Inflammatory macrophage treated with lipopolysaccharide for 1 hour (primary cell): ENCODE measurements around the gene FAR2.
"Not testable (repeated sequence)": the region's sequence is repeated elsewhere in the genome, so short reads cannot be mapped to it uniquely, and the experiment has no call there.

Experiments used
- DNase-seq, 2 donors: peaks; one replicate each; pipeline ENCODE4 v3.0.0-alpha.2; 2020 to 2022

The FAR2 gene

GRCh38 chr12:29283969-29284700 is 135.1 kb downstream of the FAR2 start:
- DNase-seq: no peak

DNA sequence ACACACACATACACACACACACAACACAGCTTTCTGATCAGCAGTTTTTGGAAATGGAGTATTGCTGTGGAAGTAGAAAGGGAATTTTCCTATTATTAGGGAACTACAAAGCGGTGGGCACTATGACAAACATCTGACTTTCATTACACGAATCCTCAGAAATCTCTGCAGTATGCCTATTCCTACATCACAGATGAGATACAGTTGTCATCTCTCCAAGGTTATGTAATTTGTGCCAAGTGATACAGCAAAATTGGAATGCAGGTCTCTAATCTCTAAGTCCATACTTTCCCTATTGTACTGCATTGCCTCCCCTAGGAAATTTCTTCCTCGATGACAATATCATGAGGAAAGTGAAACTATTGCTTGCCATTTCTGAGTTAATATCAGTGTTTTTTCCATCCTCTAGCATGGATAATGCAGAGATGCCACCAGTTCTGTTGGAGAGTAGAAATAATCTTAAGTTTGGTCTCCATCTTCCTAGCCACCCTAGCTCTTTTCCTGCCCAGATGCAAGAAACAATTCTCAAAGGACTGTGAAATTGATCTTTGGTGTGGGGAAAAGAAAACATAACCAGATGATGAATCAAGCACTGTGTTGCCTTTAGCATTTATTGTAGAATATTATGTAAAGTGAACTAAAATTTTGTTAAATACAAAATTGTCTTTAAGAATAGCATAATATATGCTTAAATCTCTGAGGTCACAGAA is 137.2 kb downstream of the FAR2 start:
- DNase-seq: no peak

- DNase-seq: no peak
Measured at GRCh38 chr12:29287622-29288021, 138.5 kb downstream of the FAR2 start.

- no peak for DNase-seq
Measured at GRCh38 chr12:29288031-29288430, 139.0 kb downstream of the FAR2 start.

GRCh38 chr12:29290475-29290874 is 141.4 kb downstream of the FAR2 start:
- DNase-seq: not testable (repeated sequence)

GRCh38 chr12:29291226-29291625 is 142.1 kb downstream of the FAR2 start:
- DNase-seq: no peak

GRCh38 chr12:29299633-29300032 is 150.6 kb downstream of the FAR2 start:
- DNase-seq: peak in 1 of 2 donors; percentile 23

DNA sequence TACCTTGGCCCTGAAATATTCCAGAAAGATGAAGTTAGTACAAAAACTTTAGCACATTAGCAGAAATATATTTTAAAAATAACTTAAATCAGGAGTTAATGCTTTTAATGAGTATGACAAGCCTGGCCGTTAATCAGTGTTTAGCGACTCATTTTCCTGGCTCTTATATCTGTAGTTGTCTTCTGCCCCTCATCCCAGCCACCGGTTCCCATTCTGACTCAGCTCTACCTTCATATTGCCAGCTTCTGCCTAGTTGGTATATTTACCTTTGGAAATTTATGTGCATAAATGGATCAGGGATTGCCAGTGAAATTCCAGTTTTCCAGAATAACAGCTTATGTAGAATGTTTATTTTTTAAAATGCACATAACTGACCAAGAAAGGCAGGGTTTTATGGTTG is 152.0 kb downstream of the FAR2 start:
- DNase-seq: no peak

DNA sequence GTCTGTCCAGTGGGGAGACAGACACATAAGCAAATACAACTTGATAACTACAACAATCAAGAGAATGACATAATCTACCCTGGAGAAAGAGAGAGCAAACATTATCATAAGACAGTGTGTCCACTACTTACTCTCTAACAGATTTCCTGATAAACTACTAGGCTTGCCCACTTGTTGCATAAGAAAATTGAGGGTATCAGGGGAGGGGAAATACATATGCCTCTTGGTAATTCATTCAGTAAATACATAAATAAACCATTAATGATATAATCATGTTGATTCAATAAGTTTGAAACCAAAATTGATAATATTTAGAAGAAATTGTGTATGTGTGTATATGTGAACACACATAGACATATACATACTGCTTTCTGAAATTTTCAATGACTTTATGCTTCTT is 155.3 kb downstream of the FAR2 start:
- DNase-seq: no peak

GRCh38 chr12:29306266-29306665 is 157.2 kb downstream of the FAR2 start:
- DNase-seq: no peak

DNA sequence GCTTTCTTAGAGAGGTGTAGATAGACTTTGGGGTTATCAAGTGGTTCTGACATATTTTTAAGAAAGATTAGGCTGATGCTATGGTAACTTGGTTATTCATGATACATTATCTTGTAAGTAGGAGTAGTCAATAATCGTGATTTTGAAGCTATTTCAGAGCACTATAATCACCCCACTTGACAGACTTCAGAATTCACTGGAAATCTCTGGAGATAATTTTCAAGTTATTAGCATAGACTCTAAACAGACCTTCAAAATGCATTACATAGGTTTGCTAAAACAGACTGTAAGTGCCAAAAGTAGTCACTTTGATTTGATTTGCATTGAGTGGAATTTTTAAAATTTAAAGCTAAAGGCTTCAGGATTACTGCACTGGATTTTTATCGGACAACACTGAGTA is 157.6 kb downstream of the FAR2 start:
- no peak for DNase-seq

- peak in 1 of 2 donors; percentile 19 for DNase-seq
Measured at GRCh38 chr12:29309320-29309902, 160.3 kb downstream of the FAR2 start.

- DNase-seq: no peak
Measured at GRCh38 chr12:29310899-29311298, 161.8 kb downstream of the FAR2 start.

DNA sequence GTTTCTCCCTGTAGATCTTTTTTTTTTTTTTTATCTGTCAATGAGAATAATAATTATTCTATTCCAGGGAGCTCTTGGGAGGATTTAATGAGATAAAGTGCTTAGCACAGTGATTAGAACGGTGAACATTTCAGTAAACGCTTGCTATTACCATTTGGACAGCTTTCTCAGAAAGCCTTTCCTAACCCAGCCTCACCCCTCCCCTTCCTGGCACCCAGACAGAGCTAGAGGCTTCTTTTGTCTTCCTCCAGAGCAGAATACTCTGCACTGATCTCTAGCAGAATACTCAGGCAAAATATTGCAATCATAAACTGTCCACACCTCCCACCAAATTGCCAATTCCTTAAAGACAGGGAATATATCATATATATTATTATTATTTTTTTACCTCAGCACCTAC is 165.3 kb downstream of the FAR2 start:
- no peak for DNase-seq

DNA sequence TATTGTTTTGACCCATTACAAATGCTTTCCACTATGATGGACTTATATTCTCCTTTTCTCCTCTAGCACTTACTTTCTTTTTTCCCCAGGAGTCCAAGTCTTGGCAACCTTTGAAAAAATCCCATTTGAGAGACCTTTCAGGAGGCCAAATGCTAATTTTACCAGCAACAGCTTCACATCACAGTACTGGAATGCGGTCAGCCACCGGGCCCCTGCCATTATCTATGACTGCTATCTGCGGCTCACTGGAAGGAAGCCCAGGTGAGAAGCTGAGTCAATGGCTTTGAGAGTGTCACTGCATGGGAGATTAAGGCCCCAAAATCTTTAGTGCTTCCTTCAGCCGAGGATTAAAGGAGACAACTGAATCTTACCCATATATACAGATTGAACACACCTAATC is 167.7 kb downstream of the FAR2 start:
- DNase-seq: no peak

- DNase-seq: peak; percentile 82 to 90
Measured at GRCh38 chr12:29317556-29318363, 168.7 kb downstream of the FAR2 start.

DNA sequence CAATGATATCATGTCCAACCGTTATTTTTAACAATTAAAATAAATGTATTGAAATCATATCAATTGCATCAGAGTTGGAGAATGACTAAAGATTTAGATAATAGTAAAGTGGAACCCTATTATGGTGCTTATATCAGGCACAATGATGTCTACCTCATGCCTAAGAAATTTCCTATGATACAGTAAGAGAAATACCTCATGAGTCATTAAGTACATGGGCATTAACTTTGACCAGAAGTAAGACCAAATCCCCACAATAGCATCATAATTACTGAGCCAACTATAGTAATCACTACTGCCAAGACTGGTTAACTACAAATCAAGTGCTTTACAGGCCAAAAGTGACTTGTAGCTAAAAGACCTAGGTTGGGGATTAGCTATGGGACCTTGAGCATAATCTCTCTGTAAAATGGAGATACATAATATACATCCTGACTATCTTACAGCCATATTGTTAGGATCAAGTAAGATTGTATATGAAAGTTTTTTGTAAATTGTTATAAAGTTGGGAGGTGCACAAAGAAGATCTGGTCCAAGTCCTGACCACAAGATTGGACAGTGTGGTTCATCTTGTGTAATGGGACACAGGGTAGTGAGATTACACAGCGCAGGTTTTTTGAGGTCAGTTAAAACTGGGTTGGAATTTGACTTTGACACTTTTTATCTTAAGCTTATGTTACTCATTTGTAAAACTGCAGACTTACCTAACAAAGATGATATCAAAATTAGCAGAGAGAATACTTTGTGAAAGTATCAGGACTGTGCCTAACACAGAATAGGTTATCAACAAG is 171.4 kb downstream of the FAR2 start:
- peak in 1 of 2 donors; percentile 5 for DNase-seq

DNA sequence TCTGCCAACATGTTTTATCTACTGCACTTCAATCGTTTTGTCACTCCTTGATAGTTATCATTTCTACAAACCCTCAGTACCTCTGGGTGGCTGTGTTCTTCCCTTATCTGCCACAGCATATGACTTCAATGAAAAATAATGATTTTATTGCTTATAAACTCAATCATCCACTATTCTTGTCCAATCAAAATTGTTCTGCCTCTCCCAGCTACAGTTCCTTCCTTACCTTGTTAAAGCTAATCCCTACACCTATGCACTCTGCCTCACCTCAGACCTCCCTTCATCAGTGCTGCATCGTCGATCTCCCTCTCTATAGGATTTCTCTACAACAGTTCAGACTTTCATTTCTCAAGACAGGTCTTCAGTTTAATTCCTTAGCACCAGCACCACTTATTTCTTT is 173.1 kb downstream of the FAR2 start:
- DNase-seq: no peak

- DNase-seq: no peak
Measured at GRCh38 chr12:29329411-29329810, 180.3 kb downstream of the FAR2 start.

DNA sequence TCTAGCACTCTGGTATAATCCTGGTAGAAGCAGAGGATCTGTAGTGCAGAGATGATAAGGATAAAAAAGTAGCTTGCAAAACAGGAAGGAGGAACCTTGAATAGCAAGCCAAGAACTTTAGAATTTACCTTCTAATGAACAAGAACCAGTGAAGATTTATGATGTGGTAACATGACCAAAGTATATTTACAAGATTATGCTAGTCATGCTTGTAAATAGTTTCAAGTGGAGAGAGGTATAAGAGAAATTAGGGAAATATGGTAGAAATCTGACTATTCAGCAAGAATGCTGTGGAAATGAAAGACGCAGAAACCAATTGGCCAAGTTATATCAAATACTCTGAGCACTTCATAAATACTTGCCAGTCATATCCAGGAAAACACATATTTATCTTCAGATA is 184.1 kb downstream of the FAR2 start:
- no peak for DNase-seq

- DNase-seq: no peak
Measured at GRCh38 chr12:29334937-29335336, 185.9 kb downstream of the FAR2 start.

DNA sequence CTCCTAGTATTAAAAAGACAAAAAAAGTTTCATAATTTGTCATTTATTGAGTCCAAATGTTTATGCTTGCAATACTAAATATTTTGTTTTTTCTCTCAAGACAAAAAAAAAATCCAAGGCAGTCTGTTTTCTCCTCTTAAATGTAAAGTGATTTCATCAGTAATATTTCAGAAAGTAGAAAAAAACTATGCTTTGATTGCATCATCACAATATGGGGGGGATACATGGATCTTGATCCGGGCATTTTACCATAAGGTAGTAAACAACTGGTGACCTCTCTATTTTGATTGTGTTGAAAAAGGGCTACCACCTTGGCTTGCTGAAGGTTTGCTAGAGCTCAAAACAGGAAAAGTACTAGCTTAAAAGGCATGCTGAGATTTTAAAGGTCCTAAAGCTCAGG is 188.2 kb downstream of the FAR2 start:
- DNase-seq: no peak
